C4-2B (cell line): ENCODE measurements around the gene SPATS2L.
"Not testable (repeated sequence)": the region's sequence is repeated elsewhere in the genome, so short reads cannot be mapped to it uniquely, and the experiment has no call there.

Experiments used
- H3K27ac ChIP-seq: fragments of 450-650 bp; 2 replicates; pipeline ENCODE4 v1.5.1; 2017
- CTCF ChIP-seq: fragments of 450-650 bp; conservative IDR thresholded peaks from 2 replicates; pipeline ENCODE4 v1.5.1; 2017; ENCODE audit warnings: mild to moderate bottlenecking
- ZFX ChIP-seq: fragments of 450-650 bp; IDR thresholded peaks from 2 replicates; pipeline ENCODE4 v1.6.1; 2017

Gene SPATS2L

GRCh38 chr2:200336980-200337615 is 30.6 kb downstream of the SPATS2L start:
- TF ChIP-seq CTCF (no peak), ZFX (no peak)
- no peak overlapping the region for H3K27ac ChIP-seq

- TF ChIP-seq CTCF: no peak
- TF ChIP-seq ZFX: no peak
- no peak overlapping the region for H3K27ac ChIP-seq
These were observed 31.1 kb downstream of the SPATS2L start for GRCh38 chr2:200337621-200338020.

GRCh38 chr2:200338692-200339091 is 32.2 kb downstream of the SPATS2L start:
- TF ChIP-seq ZFX: no peak
- TF ChIP-seq CTCF: no peak

GRCh38 chr2:200340508-200341224 is 34.2 kb downstream of the SPATS2L start:
- H3K27ac ChIP-seq: no peak overlapping the region
- TF ChIP-seq CTCF (no peak), ZFX (no peak)

More at GRCh38 chr2:200338692-200339091, 32.2 kb downstream of the SPATS2L start:
- no peak overlapping the region for H3K27ac ChIP-seq

GRCh38 chr2:200341376-200341775 is 34.9 kb downstream of the SPATS2L start:
- H3K27ac ChIP-seq: no peak overlapping the region
- no peak for TF ChIP-seq ZFX
- no peak for TF ChIP-seq CTCF

GRCh38 chr2:200342235-200342634 is 35.7 kb downstream of the SPATS2L start:
- TF ChIP-seq CTCF (no peak), ZFX (no peak)
- no peak overlapping the region for H3K27ac ChIP-seq

- no peak for TF ChIP-seq ZFX
- no peak for TF ChIP-seq CTCF
- H3K27ac ChIP-seq: no peak overlapping the region
These were observed 36.2 kb downstream of the SPATS2L start for GRCh38 chr2:200342654-200343053.

- H3K27ac ChIP-seq: not testable (repeated sequence)
These were observed 37.7 kb downstream of the SPATS2L start for GRCh38 chr2:200344202-200344601.
